PC-9 (cell line): ENCODE data around the gene ANXA3.

Source experiments
- CTCF ChIP-seq: fragments of 200-600 bp; sonication (generic); conservative IDR thresholded peaks from 2 replicates; pipeline ENCODE4 v1.6.1; 2017; ENCODE audit warnings: mixed run types, antibody characterized with exemption, mild to moderate bottlenecking, moderate library complexity
- EZH2 ChIP-seq: fragments of 200-600 bp; sonication (generic); IDR thresholded peaks from 2 replicates; pipeline ENCODE4 v1.8.0; 2017; ENCODE audit warnings: antibody characterized with exemption, low read depth

GRCh38 chr4:78606530-78607095, 55.0 kb downstream of the ANXA3 start:
- TF ChIP-seq CTCF: no peak
- no peak for TF ChIP-seq EZH2
